GM23338 (cell line): ENCODE measurements around the gene CTNNA3. TPM values are rescaled to one million over a fixed set of nuclear protein-coding genes. Genes with fewer than 3 reads are reported as not detected.
A peak's percentile ranks its signal among the peaks of the same experiment; 100 is the strongest.

Experiments used
- ATAC-seq: fragments of 200-7000 bp; cut with Tn5 transposase; 3 replicates; pipeline ENCODE4 v1.9.1; 2020
- DNase-seq: peaks from one replicate; pipeline ENCODE4 v3.0.0-alpha.2; 2015; ENCODE audit warnings: low spot score
- H2AFZ ChIP-seq: fragments of 200-600 bp; sonication (generic); 2 replicates; pipeline ENCODE4 v1.8.0; 2016; ENCODE audit warnings: antibody characterized with exemption, mild to moderate bottlenecking, moderate library complexity
- H3F3A ChIP-seq: fragments of 200-600 bp; sonication (generic); replicated peaks from 2 replicates; pipeline ENCODE4 v1.8.0; 2017; ENCODE audit warnings: antibody characterized with exemption, mixed run types, low read depth
- H3K27ac ChIP-seq: fragments of 200-600 bp; sonication (generic); 2 replicates; pipeline ENCODE4 v1.6.1; 2016; ENCODE audit warnings: low read depth
- H3K27me3 ChIP-seq: fragments of 200-600 bp; sonication (generic); 2 replicates; pipeline ENCODE4 v1.8.0; 2016; ENCODE audit warnings: mild to moderate bottlenecking, mixed run types, moderate library complexity; ENCODE audit not compliant: insufficient read depth
- H3K36me3 ChIP-seq: fragments of 200-600 bp; sonication (generic); 2 replicates; pipeline ENCODE4 v1.8.0; 2016; ENCODE audit warnings: mild to moderate bottlenecking; ENCODE audit not compliant: insufficient read depth
- H3K4me1 ChIP-seq: fragments of 200-600 bp; sonication (generic); 2 replicates; pipeline ENCODE4 v1.8.0; 2016; ENCODE audit warnings: mild to moderate bottlenecking, moderate library complexity; ENCODE audit not compliant: insufficient read depth
- H3K4me2 ChIP-seq: fragments of 200-600 bp; sonication (generic); 2 replicates; pipeline ENCODE4 v1.7.1; 2017; ENCODE audit warnings: mixed run types
- H3K4me3 ChIP-seq: fragments of 200-600 bp; sonication (generic); 2 replicates; pipeline ENCODE4 v1.6.1; 2016; ENCODE audit warnings: mixed run types
- H3K79me2 ChIP-seq: fragments of 200-600 bp; sonication (generic); replicated peaks from 2 replicates; pipeline ENCODE4 v1.8.0; 2017; ENCODE audit warnings: mild to moderate bottlenecking; ENCODE audit not compliant: insufficient read depth
- H3K9me2 ChIP-seq: fragments of 200-600 bp; sonication (generic); 2 replicates; pipeline ENCODE4 v1.8.0; 2017; ENCODE audit not compliant: insufficient read depth
- H4K20me1 ChIP-seq: fragments of 200-600 bp; sonication (generic); replicated peaks from 2 replicates; pipeline ENCODE4 v1.8.0; 2017; ENCODE audit warnings: mild to moderate bottlenecking; ENCODE audit not compliant: insufficient read depth
- H3K27ac Mint-ChIP-seq: 2 replicates; pipeline ENCODE4 v1.8.0; 2020; ENCODE audit warnings: inconsistent platforms, mild to moderate bottlenecking, moderate library complexity, mixed read lengths
- H3K27me3 Mint-ChIP-seq: 3 replicates; pipeline ENCODE4 v1.8.0; 2022; ENCODE audit warnings: low read depth, mild to moderate bottlenecking, moderate library complexity, mixed read lengths, inconsistent platforms; ENCODE audit not compliant: insufficient read depth, poor library complexity
- H3K36me3 Mint-ChIP-seq: 3 replicates; pipeline ENCODE4 v1.8.0; 2021; ENCODE audit warnings: low read depth, mild to moderate bottlenecking, inconsistent platforms, moderate library complexity, mixed read lengths
- H3K4me1 Mint-ChIP-seq: 3 replicates; pipeline ENCODE4 v1.8.0; 2020; ENCODE audit warnings: mild to moderate bottlenecking, inconsistent platforms, mixed read lengths
- H3K4me3 Mint-ChIP-seq: 3 replicates; pipeline ENCODE4 v1.8.0; 2021; ENCODE audit warnings: moderate library complexity, mild to moderate bottlenecking, inconsistent platforms, mixed read lengths
- H3K9me3 Mint-ChIP-seq: 3 replicates; pipeline ENCODE4 v1.8.0; 2020; ENCODE audit warnings: moderate library complexity, mild to moderate bottlenecking, inconsistent platforms, mixed read lengths
- CTCF ChIP-seq, 2 experiments: fragments of 200-600 bp in 1 of 2; sonication (generic) in 1 of 2; conservative IDR thresholded peaks; 2 replicates each; pipeline versions ENCODE4 v1.5.1 to v1.6.1; 2016 to 2017; ENCODE audit warnings: antibody characterized with exemption in 2 of 2, low read depth in 2 of 2, mild to moderate bottlenecking in 2 of 2, moderate library complexity in 1 of 2
- EZH2 ChIP-seq: fragments of 200-600 bp; sonication (generic); IDR thresholded peaks from one replicate; pipeline ENCODE4 v1.8.0; 2017; ENCODE audit warnings: antibody characterized with exemption, mild to moderate bottlenecking, low read depth; ENCODE audit not compliant: unreplicated experiment
- POLR2AphosphoS5 ChIP-seq: IDR thresholded peaks from 2 replicates; pipeline ENCODE4 v1.6.1; 2016; ENCODE audit warnings: antibody characterized with exemption, low read depth
- ZNF114 ChIP-seq: fragments of 250-450 bp; sonication (Bioruptor Pico); IDR thresholded peaks from 2 replicates; pipeline ENCODE4 v1.5.0; 2020; ENCODE audit warnings: mild to moderate bottlenecking, moderate library complexity
- polyA plus RNA-seq: library from polyadenylated mRNA; unstranded; fragments of >200 nt; fragmentation: Nextera tagmentation; extraction: Ambion mirVana; gene quantifications from 2 replicates; pipeline ENCODE4 v1.2.1, GENCODE V29; 2016
- total RNA-seq: library from RNA; depleted of rRNA; stranded (reverse); fragments of >200 nt; shearing (Covaris generic); gene quantifications from 2 replicates; pipeline ENCODE4 v1.2.3, GENCODE V29; 2014

The CTNNA3 gene
- total and polyA plus RNA-seq, 2 experiments from 2014 or later = 0.71 to 3.3 TPM

- Histone ChIP-seq H3K9me2 (no peaks in the 10 kb centered on the region), H3K27me3 (no peaks in the 10 kb centered on the region), H3F3A (no peaks in the 10 kb centered on the region), H3K36me3 (no peaks in the 10 kb centered on the region), H3K4me1 (peaks cover 2% of the 10 kb centered on the region; the same call in 1 of the 2 replicates), H3K4me2 (no peak overlapping the region), H3K79me2 (no peaks in the 10 kb centered on the region), H4K20me1 (no peaks in the 10 kb centered on the region), H2AFZ (no peak overlapping the region), H3K4me3 (no peak overlapping the region), H3K27ac (no peak overlapping the region)
- H3K4me1 Mint-ChIP-seq = peaks cover 10% of the 10 kb centered on the region
- no peaks in the 10 kb centered on the region for H3K9me3 Mint-ChIP-seq
- H3K36me3 Mint-ChIP-seq = no peaks in the 10 kb centered on the region
- ATAC-seq (no peak), DNase-seq (no peak)
- no peak overlapping the region for H3K4me3 Mint-ChIP-seq
- no peak for TF ChIP-seq ZNF114
- no peak overlapping the region for H3K27ac Mint-ChIP-seq
- no peaks in the 10 kb centered on the region for H3K27me3 Mint-ChIP-seq
Measured at GRCh38 chr10:66273966-66274519, 1422.0 kb downstream of the CTNNA3 start.

GRCh38 chr10:66265398-66265797 lies 1430.6 kb downstream of the CTNNA3 start:
- Histone ChIP-seq H3K9me2 (peaks cover 11% of the 10 kb centered on the region), H3K4me2 (no peak overlapping the region), H3K36me3 (no peaks in the 10 kb centered on the region), H2AFZ (no peak overlapping the region), H3K79me2 (no peaks in the 10 kb centered on the region), H3K27me3 (no peaks in the 10 kb centered on the region), H3F3A (no peaks in the 10 kb centered on the region), H3K27ac (no peak overlapping the region), H4K20me1 (no peaks in the 10 kb centered on the region), H3K4me3 (no peak overlapping the region), H3K4me1 (peaks cover 9% of the 10 kb centered on the region; the same call in 1 of the 2 replicates)
- Mint-ChIP-seq H3K27me3 (peaks cover 1% of the 10 kb centered on the region), H3K36me3 (no peaks in the 10 kb centered on the region), H3K27ac (no peak overlapping the region), H3K9me3 (no peaks in the 10 kb centered on the region), H3K4me1 (peaks cover 6% of the 10 kb centered on the region; the same call in 2 of the 3 replicates), H3K4me3 (no peak overlapping the region)
- TF ChIP-seq CTCF (conservative IDR thresholded peaks at IDR 0.05; ENCODE audit: low read depth in 2 of 2) (peak in 1 of 2 experiments; percentile 38; a peak in 2 of 4 replicates), POLR2AphosphoS5 (no peak)
- DNase-seq = peak; percentile 19
- no peak for ATAC-seq

GRCh38 chr10:66259836-66260235 lies 1436.2 kb downstream of the CTNNA3 start:
- no peaks in the 10 kb centered on the region for H3K4me1 ChIP-seq
- Mint-ChIP-seq H3K4me3 (no peak overlapping the region), H3K36me3 (no peaks in the 10 kb centered on the region), H3K4me1 (peaks cover 4% of the 10 kb centered on the region; the same call in 1 of the 3 replicates), H3K27ac (no peak overlapping the region), H3K9me3 (no peaks in the 10 kb centered on the region), H3K27me3 (no peaks in the 10 kb centered on the region)
- H2AFZ ChIP-seq = no peak overlapping the region
- DNase-seq (no peak), ATAC-seq (no peak)
- no peak for TF ChIP-seq EZH2
- no peak overlapping the region for H3K27ac ChIP-seq
- H4K20me1 ChIP-seq = no peaks in the 10 kb centered on the region
- no peaks in the 10 kb centered on the region for H3F3A ChIP-seq
- no peaks in the 10 kb centered on the region for H3K79me2 ChIP-seq
- H3K4me3 ChIP-seq = no peak overlapping the region
- no peak overlapping the region for H3K4me2 ChIP-seq
- H3K36me3 ChIP-seq = no peaks in the 10 kb centered on the region
- no peaks in the 10 kb centered on the region for H3K27me3 ChIP-seq
- H3K9me2 ChIP-seq = peaks cover 10% of the 10 kb centered on the region
